HPDE6-E6E7 (cell line): ENCODE results near the gene ACKR3.

ENCODE experiments used
- DNase-seq: peaks from one replicate; pipeline ENCODE4 v3.0.0; 2011; ENCODE audit warnings: missing footprints; ENCODE audit errors: extremely low spot score

Gene ACKR3

DNA sequence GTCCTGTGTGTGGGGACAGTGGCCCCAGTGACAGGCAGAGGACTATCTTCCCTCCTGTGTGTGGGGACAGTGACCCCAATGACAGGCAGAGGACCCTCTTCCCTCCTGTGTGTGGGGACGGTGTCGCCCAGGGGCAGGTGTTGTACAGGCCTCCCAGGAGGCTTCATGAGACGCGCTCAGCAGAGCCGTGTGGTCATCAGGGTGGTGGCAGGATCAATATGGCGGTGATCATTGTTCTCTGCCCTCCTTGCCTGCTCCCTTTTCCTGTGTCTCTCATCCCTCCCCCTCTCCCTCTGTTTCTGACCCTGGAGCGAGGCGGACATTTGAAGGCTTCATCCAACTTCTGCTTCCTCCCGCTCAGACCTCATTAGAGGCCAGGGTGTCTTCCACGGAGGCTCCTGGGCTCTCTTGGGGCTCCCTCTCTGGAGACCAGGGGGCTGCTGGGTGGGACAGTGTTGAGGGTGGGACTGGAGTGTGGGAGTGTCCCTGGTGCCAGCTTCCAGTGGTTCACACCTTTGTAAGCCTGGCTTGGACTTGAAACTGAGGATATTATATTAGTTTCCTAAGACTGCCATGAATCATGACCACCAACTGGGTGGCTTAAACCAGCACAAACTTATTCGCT is 59.5 kb downstream of the ACKR3 start:
- DNase-seq = no peak

DNA sequence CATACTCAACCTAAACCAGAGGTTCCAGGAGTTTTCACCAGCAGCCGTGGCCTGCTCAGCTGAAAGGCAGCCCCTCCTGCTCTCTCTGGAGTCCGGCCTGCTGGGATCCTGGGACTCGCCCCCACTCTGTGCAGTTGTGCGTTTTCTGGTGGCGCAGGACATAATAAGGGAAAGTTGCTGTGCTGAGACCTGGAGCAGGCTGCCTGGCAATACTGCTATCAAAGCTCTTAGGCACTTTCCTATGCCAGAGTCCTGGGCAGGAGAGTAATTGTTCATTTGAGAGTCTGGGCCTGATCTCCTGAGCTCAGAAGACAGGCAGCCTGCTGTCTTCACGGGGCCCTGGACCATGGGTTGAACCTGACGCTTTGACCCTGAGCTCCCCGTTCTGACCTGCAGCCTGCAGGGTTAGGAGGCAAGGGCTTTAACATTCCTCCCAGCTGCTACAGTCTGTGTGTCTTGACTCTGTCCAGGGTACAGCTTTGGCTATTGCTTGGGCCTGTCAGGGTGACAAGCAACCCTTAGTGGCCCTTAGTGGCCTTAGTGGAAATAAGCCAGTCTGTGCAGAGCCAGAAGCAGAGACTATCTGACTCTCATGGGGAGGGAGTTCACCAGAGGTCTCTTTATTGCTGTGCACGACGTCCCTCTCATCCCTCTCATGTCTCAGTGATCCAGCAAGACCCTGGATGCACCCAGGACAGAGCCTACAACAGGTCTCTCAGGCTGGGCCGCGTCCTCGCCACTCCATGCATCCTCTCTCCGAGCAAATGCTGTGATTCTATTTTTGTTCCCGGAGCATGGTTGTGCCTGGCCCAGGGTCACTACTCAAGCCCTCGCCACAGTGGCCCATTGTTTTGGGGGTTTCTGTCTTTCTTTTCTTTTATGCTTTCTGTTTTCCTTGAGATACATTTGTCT is 60.6 kb downstream of the ACKR3 start:
- DNase-seq = no peak

DNA sequence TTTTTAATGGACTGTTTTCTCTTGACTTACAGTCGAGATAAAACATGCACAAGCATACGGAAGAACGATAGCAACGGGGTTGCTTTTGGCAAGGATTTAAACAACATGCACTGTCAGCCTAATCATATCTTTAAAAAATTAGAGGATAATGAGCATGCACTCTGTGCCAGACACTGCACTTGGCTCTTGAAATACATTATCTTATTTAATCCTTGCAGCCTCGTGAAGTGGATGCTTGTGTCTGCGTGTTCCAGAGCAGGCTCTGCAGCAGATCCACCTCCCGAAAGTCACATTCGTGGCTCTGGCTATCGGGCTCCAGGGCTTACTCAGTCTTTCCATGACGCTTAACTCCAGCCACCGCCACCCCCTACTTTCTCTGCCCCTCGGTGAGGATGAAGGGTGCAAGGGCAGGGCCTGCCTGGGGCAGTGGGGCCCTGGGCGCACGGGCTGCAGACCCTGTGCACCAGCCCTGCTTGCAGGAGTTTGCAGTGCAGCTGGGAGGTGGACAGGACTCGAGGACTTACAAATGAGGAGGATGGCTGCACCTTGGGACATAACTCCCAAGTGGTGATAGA is 61.7 kb downstream of the ACKR3 start:
- DNase-seq = no peak

DNA sequence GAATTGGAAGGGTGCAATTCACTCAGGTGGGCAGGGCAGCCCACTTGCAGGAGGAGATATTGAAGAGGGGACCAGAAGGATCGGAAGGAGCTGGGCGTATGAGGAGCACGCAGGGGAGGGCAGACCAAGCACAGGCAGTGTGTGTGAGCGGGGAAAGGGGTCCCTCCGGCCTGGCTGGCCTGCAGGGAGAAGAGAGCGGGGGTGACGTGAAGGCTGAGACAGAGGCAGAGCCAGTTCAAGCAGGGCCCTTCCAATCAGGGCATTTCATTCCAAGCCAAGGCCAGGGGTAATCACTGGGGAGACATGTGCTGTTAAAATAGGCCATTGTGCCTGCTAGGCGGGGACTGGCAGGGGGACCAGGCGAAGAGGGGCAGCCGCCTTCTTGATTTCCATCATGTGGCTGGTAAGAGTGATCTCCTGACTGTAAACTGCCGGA is 62.2 kb downstream of the ACKR3 start:
- DNase-seq = no peak
